IMR-90 (cell line): Measurements from ENCODE around the gene TMEM52. TPM values are rescaled to one million over a fixed set of nuclear protein-coding genes. Genes with fewer than 3 reads are reported as not detected.

Experiments
- ATAC-seq: fragments of 200-7000 bp; cut with Tn5 transposase; 2 replicates; pipeline ENCODE4 v1.9.1; 2020; ENCODE audit warnings: low read depth, mild to moderate bottlenecking, moderate library complexity
- BruUV-seq: library from RNA; stranded (reverse); fragments of 400-500 nt; replicated peaks from 2 replicates; lab custom pipeline; 2021; lab: Mats Ljungman, UMichigan
- CTCF ChIA-PET: fragments of 300-600 bp; formaldehyde crosslinking; extraction: SDS; loops from one replicate; lab custom pipeline; 2021; ENCODE audit warnings: antibody characterized with exemption; lab: Yijun Ruan, JAX
- POLR2A ChIA-PET: fragments of 300-600 bp; sonication (Branson Sonifier 250); formaldehyde crosslinking; loops from one replicate; lab custom pipeline; 2022; ENCODE audit warnings: antibody characterized with exemption; ENCODE audit not compliant: unreplicated experiment; lab: Charles Lee
- DNase-seq: peaks from one replicate; pipeline ENCODE4 v3.0.0; 2013
- H2AFZ ChIP-seq: replicated peaks from 2 replicates; pipeline ENCODE3; 2013; ENCODE audit warnings: low read length, mild to moderate bottlenecking; ENCODE audit not compliant: poor library complexity
- H2AK5ac ChIP-seq: 2 replicates; pipeline ENCODE4 v1.6.1; 2013; ENCODE audit warnings: low read depth, low read length, inconsistent platforms
- H2AK9ac ChIP-seq: replicated peaks from 2 replicates; pipeline ENCODE3; 2013; ENCODE audit warnings: mild to moderate bottlenecking, low read depth, low read length, moderate library complexity; ENCODE audit not compliant: poor library complexity
- H2BK120ac ChIP-seq: 2 replicates; pipeline ENCODE4 v1.6.1; 2013; ENCODE audit warnings: low read depth, low read length, inconsistent platforms
- H2BK15ac ChIP-seq: 3 replicates; pipeline ENCODE4 v1.6.1; 2013; ENCODE audit warnings: low read depth, low read length, inconsistent platforms
- H2BK20ac ChIP-seq: 2 replicates; pipeline ENCODE4 v1.6.1; 2013; ENCODE audit warnings: low read depth, mild to moderate bottlenecking, inconsistent platforms, low read length, moderate library complexity
- H2BK5ac ChIP-seq: 2 replicates; pipeline ENCODE4 v1.6.1; 2013; ENCODE audit warnings: mild to moderate bottlenecking, low read depth, low read length, inconsistent platforms; ENCODE audit not compliant: poor library complexity, severe bottlenecking
- H3K14ac ChIP-seq: replicated peaks from 2 replicates; pipeline ENCODE4 v1.6.1; 2013; ENCODE audit warnings: low read depth, low read length, inconsistent platforms
- H3K18ac ChIP-seq: 2 replicates; pipeline ENCODE4 v1.6.1; 2013; ENCODE audit warnings: low read depth, low read length, control low read depth
- H3K23ac ChIP-seq: 2 replicates; pipeline ENCODE4 v1.6.1; 2013; ENCODE audit warnings: low read depth, low read length, inconsistent platforms
- H3K27ac ChIP-seq: 2 replicates; pipeline ENCODE4 v1.5.1; 2013; ENCODE audit warnings: mild to moderate bottlenecking, control low read depth, low read length; ENCODE audit not compliant: insufficient read depth
- H3K27me3 ChIP-seq: 2 replicates; pipeline ENCODE4 v1.6.1; 2013; ENCODE audit warnings: low read length; ENCODE audit not compliant: control insufficient read depth, insufficient read depth
- H3K36me3 ChIP-seq: 2 replicates; pipeline ENCODE4 v1.6.1; 2013; ENCODE audit warnings: low read length, mixed read lengths; ENCODE audit not compliant: control insufficient read depth, insufficient read depth
- H3K4ac ChIP-seq: 2 replicates; pipeline ENCODE4 v1.6.1; 2013; ENCODE audit warnings: low read depth, low read length, inconsistent platforms
- H3K4me1 ChIP-seq: 2 replicates; pipeline ENCODE4 v1.6.1; 2013; ENCODE audit warnings: low read length, mixed read lengths; ENCODE audit not compliant: control insufficient read depth, insufficient read depth
- H3K4me2 ChIP-seq: 2 replicates; pipeline ENCODE4 v1.6.1; 2013; ENCODE audit warnings: low read depth, mild to moderate bottlenecking, control low read depth, low read length, moderate library complexity
- H3K4me3 ChIP-seq: 2 replicates; pipeline ENCODE4 v1.5.1; 2013; ENCODE audit warnings: low read depth, mild to moderate bottlenecking, control low read depth, low read length, moderate library complexity; ENCODE audit not compliant: insufficient read depth
- H3K56ac ChIP-seq: 2 replicates; pipeline ENCODE4 v1.6.1; 2013; ENCODE audit warnings: low read length, inconsistent platforms; ENCODE audit not compliant: insufficient read depth; ENCODE audit errors: extremely low read depth
- H3K79me1 ChIP-seq, 2 experiments: 2 replicates each; pipeline ENCODE4 v1.6.1; 2013; ENCODE audit warnings: low read length in 2 of 2, inconsistent platforms in 1 of 2, low read depth in 1 of 2
- H3K9ac ChIP-seq: 2 replicates; pipeline ENCODE4 v1.6.1; 2013; ENCODE audit warnings: low read depth, low read length, control low read depth
- H3K9me1 ChIP-seq: 2 replicates; pipeline ENCODE4 v1.6.1; 2013; ENCODE audit warnings: low read length, inconsistent platforms; ENCODE audit not compliant: insufficient read depth
- H3K9me3 ChIP-seq: 2 replicates; pipeline ENCODE4 v1.6.1; 2013; ENCODE audit warnings: low read length; ENCODE audit not compliant: control insufficient read depth, insufficient read depth
- H4K20me1 ChIP-seq: 2 replicates; pipeline ENCODE4 v1.6.1; 2013; ENCODE audit warnings: low read length, inconsistent platforms; ENCODE audit not compliant: insufficient read depth
- H4K5ac ChIP-seq: 2 replicates; pipeline ENCODE4 v1.6.1; 2013; ENCODE audit warnings: mild to moderate bottlenecking, low read depth, low read length, control low read depth
- H4K8ac ChIP-seq, 2 experiments: 2 replicates each; pipeline ENCODE4 v1.6.1; 2013; ENCODE audit warnings: low read depth in 2 of 2, low read length in 2 of 2, control low read depth in 1 of 2, inconsistent platforms in 1 of 2
- H4K91ac ChIP-seq: 2 replicates; pipeline ENCODE4 v1.6.1; 2013; ENCODE audit warnings: low read depth, low read length, inconsistent platforms; ENCODE audit not compliant: insufficient read depth
- BHLHE40 ChIP-seq: fragments of 150-350 bp; IDR thresholded peaks from 2 replicates; pipeline ENCODE4 v1.6.1; 2016; ENCODE audit warnings: mild to moderate bottlenecking, low read depth, low read length
- CEBPB ChIP-seq: IDR thresholded peaks from 2 replicates; pipeline ENCODE4 v1.6.1; 2012; ENCODE audit warnings: low read depth, low read length, improper control_type of control experiment
- CHD1 ChIP-seq: IDR thresholded peaks from 2 replicates; pipeline ENCODE4 v1.6.1; 2012; ENCODE audit warnings: low read depth, low read length, improper control_type of control experiment
- FOS ChIP-seq: fragments of 150-350 bp; IDR thresholded peaks from 2 replicates; pipeline ENCODE4 v1.6.1; 2016; ENCODE audit warnings: low read depth, low read length
- MAFK ChIP-seq: IDR thresholded peaks from 2 replicates; pipeline ENCODE4 v1.6.1; 2012; ENCODE audit warnings: low read depth, low read length, improper control_type of control experiment
- MAZ ChIP-seq: IDR thresholded peaks from 2 replicates; pipeline ENCODE4 v1.6.1; 2012; ENCODE audit warnings: low read depth, mild to moderate bottlenecking, low read length, improper control_type of control experiment, moderate library complexity, borderline replicate concordance
- MXI1 ChIP-seq: IDR thresholded peaks from 2 replicates; pipeline ENCODE4 v1.6.1; 2012; ENCODE audit warnings: low read depth, mild to moderate bottlenecking, low read length, moderate library complexity, borderline replicate concordance
- NFE2L2 ChIP-seq: fragments of 150-350 bp; IDR thresholded peaks from 2 replicates; pipeline ENCODE4 v1.6.1; 2016; ENCODE audit warnings: low read depth, mild to moderate bottlenecking, low read length
- RAD21 ChIP-seq: IDR thresholded peaks from 2 replicates; pipeline ENCODE4 v1.6.1; 2012; ENCODE audit warnings: low read length, improper control_type of control experiment
- RCOR1 ChIP-seq: IDR thresholded peaks from 2 replicates; pipeline ENCODE4 v1.6.1; 2012; ENCODE audit warnings: mild to moderate bottlenecking, low read length, improper control_type of control experiment; ENCODE audit not compliant: insufficient replicate concordance
- RFX5 ChIP-seq: IDR thresholded peaks from 2 replicates; pipeline ENCODE4 v1.8.0; 2012; ENCODE audit warnings: low read depth, mild to moderate bottlenecking, low read length, moderate library complexity
- SMC3 ChIP-seq: fragments of 150-350 bp; IDR thresholded peaks from 2 replicates; pipeline ENCODE4 v1.6.1; 2016; ENCODE audit warnings: low read depth, mild to moderate bottlenecking, antibody characterized with exemption, low read length, moderate library complexity
- WGBS, 2 experiments: methylation state at CpG; one replicate each; pipeline versions ENCODE4 v1.1.5 to v1.1.7; 2013; ENCODE audit warnings: missing lambda C conversion rate in 2 of 2; ENCODE audit not compliant: insufficient read length in 1 of 2; ENCODE audit errors: extremely low coverage in 2 of 2; 5-methylcytosine and 5-hydroxymethylcytosine counted together
- dilution Hi-C: fragments of 300-500 bp; cut with HindIII; formaldehyde crosslinking; loops from one replicate; pipeline ENCODE4 v1.14.3; 2018; ENCODE audit warnings: low sequenced_read_pairs; ENCODE audit not compliant: unreplicated experiment
- in situ Hi-C: fragments of 300-500 bp; cut with MboI; formaldehyde crosslinking; loops from 3 replicates; pipeline ENCODE4 v1.14.3; 2019; ENCODE audit warnings: low sequenced_read_pairs, inconsistent platforms, mixed read lengths
- intact Hi-C: fragments of 100-400 bp; cut with micrococcal nuclease; formaldehyde crosslinking; loops from 2 replicates; pipeline ENCODE4 v1.10.0; 2022
- polyA plus RNA-seq, 3 experiments: library from polyadenylated mRNA; depleted of rRNA; stranded (reverse); fragments of >200 nt; gene quantifications; 2 replicates each; pipeline ENCODE4 v1.2.3, GENCODE V29; 2012; ENCODE audit warnings: low replicate concordance in 1 of 3
- total RNA-seq: library from RNA; depleted of rRNA; stranded (reverse); fragments of >200 nt; gene quantifications from 2 replicates; pipeline ENCODE4 v1.2.3, GENCODE V29; 2012
- TF ChIP-seq, protein P1 (sequence below): conservative IDR thresholded peaks from 2 replicates; pipeline ENCODE4 v1.5.1; 2012; ENCODE audit warnings: mild to moderate bottlenecking, low read depth, low read length, improper control_type of control experiment
- TF ChIP-seq, protein P2 (sequence below): fragments of 150-350 bp; IDR thresholded peaks from 2 replicates; pipeline ENCODE4 v1.6.1; 2016; ENCODE audit warnings: low read depth, mild to moderate bottlenecking, low read length, moderate library complexity, borderline replicate concordance
- TF ChIP-seq, protein P3 (sequence below): fragments of 150-350 bp; IDR thresholded peaks from 2 replicates; pipeline ENCODE4 v1.6.1; 2017; ENCODE audit warnings: mild to moderate bottlenecking, antibody characterized with exemption, low read length, low read depth

TMEM52 gene
- total and polyA plus RNA-seq, 2 of the 4 experiments (the other 2 are of a cell fraction): 0.54 to 1.3 TPM

DNA sequence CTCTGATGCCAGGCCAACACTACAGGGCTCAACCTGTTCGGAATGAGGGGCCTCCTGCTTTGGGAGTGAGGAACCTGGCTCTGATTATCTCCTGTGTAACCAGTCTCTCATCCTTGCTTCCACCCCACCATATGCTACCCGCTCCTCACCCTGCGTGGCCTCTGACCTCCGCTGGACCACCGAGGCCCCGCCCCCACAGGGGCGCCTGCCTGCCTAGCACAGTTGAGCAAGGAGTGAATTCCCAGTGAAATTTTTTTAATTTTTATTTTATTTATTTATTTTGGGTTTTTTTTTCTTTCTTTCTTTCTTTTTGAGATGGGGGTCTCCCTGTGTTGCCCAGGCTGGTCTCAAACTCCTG, 26.3 kb downstream of the TMEM52 start:
- no peak overlapping the region for H3K23ac ChIP-seq
- no peak overlapping the region for H2BK120ac ChIP-seq
- no peaks in the 10 kb centered on the region for H3K36me3 ChIP-seq
- H2AK9ac ChIP-seq: peak overlapping the region; percentile 91
- H3K9ac ChIP-seq: no peak overlapping the region
- in situ Hi-C loops: no loop called here
- H3K4me1 ChIP-seq: peaks cover 11% of the 10 kb centered on the region
- H3K27ac ChIP-seq: no peak overlapping the region
- no peaks in the 10 kb centered on the region for H3K9me3 ChIP-seq
- no peak overlapping the region for H4K91ac ChIP-seq
- H2AFZ ChIP-seq: no peak overlapping the region
- no peak overlapping the region for H3K18ac ChIP-seq
- H3K4ac ChIP-seq: no peak overlapping the region
- ChIA-PET CTCF (no interaction called here), POLR2A (no interaction called here)
- no peak overlapping the region for H3K4me3 ChIP-seq
- intact Hi-C loops: no loop called here
- peaks cover 13 to 21% of the 10 kb centered on the region in 2 experiments for H3K79me1 ChIP-seq
- no peak overlapping the region for H2AK5ac ChIP-seq
- dilution Hi-C loops: no loop called here
- H3K56ac ChIP-seq: no peak overlapping the region
- BruUV-seq: no TSS peak
- H2BK20ac ChIP-seq: no peak overlapping the region
- H4K8ac ChIP-seq: no peak overlapping the region
- H2BK5ac ChIP-seq: no peak overlapping the region
- no peak overlapping the region for H4K5ac ChIP-seq
- TF ChIP-seq, protein P1, sequence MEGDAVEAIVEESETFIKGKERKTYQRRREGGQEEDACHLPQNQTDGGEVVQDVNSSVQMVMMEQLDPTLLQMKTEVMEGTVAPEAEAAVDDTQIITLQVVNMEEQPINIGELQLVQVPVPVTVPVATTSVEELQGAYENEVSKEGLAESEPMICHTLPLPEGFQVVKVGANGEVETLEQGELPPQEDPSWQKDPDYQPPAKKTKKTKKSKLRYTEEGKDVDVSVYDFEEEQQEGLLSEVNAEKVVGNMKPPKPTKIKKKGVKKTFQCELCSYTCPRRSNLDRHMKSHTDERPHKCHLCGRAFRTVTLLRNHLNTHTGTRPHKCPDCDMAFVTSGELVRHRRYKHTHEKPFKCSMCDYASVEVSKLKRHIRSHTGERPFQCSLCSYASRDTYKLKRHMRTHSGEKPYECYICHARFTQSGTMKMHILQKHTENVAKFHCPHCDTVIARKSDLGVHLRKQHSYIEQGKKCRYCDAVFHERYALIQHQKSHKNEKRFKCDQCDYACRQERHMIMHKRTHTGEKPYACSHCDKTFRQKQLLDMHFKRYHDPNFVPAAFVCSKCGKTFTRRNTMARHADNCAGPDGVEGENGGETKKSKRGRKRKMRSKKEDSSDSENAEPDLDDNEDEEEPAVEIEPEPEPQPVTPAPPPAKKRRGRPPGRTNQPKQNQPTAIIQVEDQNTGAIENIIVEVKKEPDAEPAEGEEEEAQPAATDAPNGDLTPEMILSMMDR: no peak
- TF ChIP-seq RCOR1 (no peak), RFX5 (no peak), MXI1 (no peak), SMC3 (no peak), BHLHE40 (no peak), MAFK (no peak), RAD21 (no peak), NFE2L2 (no peak), FOS (no peak), CEBPB (no peak), CHD1 (no peak), MAZ (no peak)
- TF ChIP-seq, protein P2, sequence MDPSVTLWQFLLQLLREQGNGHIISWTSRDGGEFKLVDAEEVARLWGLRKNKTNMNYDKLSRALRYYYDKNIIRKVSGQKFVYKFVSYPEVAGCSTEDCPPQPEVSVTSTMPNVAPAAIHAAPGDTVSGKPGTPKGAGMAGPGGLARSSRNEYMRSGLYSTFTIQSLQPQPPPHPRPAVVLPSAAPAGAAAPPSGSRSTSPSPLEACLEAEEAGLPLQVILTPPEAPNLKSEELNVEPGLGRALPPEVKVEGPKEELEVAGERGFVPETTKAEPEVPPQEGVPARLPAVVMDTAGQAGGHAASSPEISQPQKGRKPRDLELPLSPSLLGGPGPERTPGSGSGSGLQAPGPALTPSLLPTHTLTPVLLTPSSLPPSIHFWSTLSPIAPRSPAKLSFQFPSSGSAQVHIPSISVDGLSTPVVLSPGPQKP: no peak
- TF ChIP-seq, protein P3, sequence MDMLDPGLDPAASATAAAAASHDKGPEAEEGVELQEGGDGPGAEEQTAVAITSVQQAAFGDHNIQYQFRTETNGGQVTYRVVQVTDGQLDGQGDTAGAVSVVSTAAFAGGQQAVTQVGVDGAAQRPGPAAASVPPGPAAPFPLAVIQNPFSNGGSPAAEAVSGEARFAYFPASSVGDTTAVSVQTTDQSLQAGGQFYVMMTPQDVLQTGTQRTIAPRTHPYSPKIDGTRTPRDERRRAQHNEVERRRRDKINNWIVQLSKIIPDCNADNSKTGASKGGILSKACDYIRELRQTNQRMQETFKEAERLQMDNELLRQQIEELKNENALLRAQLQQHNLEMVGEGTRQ: no peak
- WGBS, 2 experiments: no CpG with 5 or more reads among the region's 7 CpGs
- DNase-seq: no peak
- no peaks in the 10 kb centered on the region for H3K27me3 ChIP-seq
- no peak overlapping the region for H3K14ac ChIP-seq
- no peak for ATAC-seq
- H3K9me1 ChIP-seq: peaks cover 2% of the 10 kb centered on the region; the same call in 1 of the 2 replicates
- H4K20me1 ChIP-seq: peaks cover 23% of the 10 kb centered on the region
- no peak overlapping the region for H2BK15ac ChIP-seq
- no peak overlapping the region for H3K4me2 ChIP-seq
